ENCODE results near the gene RNF17. TPM values are rescaled to one million over a fixed set of nuclear protein-coding genes. Genes with fewer than 3 reads are reported as not detected.

Gene RNF17
- total and polyA plus RNA-seq, 9 donors, result 0.14 to 0.73 (median 0.32) TPM; not detected in 3

DNA sequence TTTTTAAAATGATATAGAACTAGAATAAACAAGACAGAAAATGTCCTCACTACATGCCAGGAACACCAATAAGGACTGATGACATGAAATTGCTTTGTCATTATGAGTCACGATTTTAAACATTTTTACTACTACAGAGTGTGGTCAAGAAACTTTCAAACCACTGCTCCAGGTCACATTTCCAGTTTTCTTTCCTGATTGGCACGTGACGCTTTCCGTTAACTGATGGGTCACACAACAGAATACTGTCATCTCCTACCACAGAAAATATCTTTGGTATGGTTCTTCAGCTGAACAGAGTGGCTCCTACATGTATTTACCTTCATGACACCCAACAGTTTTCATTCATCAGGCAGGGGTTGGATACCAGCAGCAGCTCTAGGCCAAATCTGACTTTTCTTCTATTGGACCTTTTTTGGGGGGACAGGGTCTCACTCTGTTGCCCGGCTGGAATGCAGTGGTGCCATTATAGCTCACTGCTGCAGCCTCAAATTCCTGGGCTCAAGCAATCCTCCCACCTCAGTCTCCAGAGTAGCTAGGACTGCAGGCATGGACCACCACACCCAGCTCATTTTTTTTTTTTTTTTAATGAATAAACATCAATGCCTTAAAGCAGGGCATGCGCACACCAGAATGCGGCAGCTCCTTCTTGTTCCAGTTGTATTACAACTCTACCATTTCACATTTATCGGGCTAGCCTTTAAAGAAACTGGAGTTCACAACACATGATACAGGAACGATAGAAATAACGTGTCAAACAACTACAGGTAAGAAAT, 147.4 kb downstream of the RNF17 start:
- no peaks in the 10 kb centered on the region for H3K27me3 ChIP-seq (ENCODE audit: control insufficient read depth, insufficient read depth, low read length)
- H3K9me3 ChIP-seq (replicated peaks; ENCODE audit: control insufficient read depth, low read depth, low read length), result no peaks in the 10 kb centered on the region
- H3K36me3 ChIP-seq (ENCODE audit: control insufficient read depth, insufficient read depth, low read length), result peaks cover 7% of the 10 kb centered on the region
- no peak for DNase-seq
- WGBS (ENCODE audit: insufficient coverage), result 96% methylated on average over 7 of the region's 10 CpGs
- H3K27ac ChIP-seq (ENCODE audit: low read length), result no peak overlapping the region
- no peak overlapping the region for H3K4me3 ChIP-seq (ENCODE audit: low read length)
- no peaks in the 10 kb centered on the region for H3K4me1 ChIP-seq (ENCODE audit: control insufficient read depth, insufficient read depth, low read length)

DNA sequence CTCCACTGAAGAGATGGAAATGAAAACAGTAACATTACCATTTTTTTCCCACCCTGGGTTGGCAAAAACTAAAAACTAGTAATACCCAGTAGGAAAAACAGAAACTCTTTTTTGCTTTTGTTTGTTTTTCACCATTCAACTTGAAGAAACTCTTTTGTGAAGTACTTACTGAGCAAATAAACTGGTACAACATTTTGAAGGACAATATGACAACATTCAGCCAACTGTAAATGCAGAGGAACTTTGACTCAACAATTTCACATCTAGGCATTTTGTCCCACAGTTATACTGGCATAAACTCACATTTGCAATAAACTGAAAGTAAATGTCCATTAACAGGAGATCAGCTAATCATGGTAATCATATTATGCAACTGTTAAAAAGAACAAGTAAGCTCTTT, 152.5 kb downstream of the RNF17 start:
- no peaks in the 10 kb centered on the region for H3K27me3 ChIP-seq (ENCODE audit: control insufficient read depth, insufficient read depth, low read length)
- H3K4me1 ChIP-seq (ENCODE audit: control insufficient read depth, insufficient read depth, low read length), result no peaks in the 10 kb centered on the region
- no peak overlapping the region for H3K27ac ChIP-seq (ENCODE audit: low read length)
- no peaks in the 10 kb centered on the region for H3K9me3 ChIP-seq (replicated peaks; ENCODE audit: control insufficient read depth, low read depth, low read length)
- H3K4me3 ChIP-seq (ENCODE audit: low read length), result no peak overlapping the region
- no peaks in the 10 kb centered on the region for H3K36me3 ChIP-seq (ENCODE audit: control insufficient read depth, insufficient read depth, low read length)
- DNase-seq, result no peak

DNA sequence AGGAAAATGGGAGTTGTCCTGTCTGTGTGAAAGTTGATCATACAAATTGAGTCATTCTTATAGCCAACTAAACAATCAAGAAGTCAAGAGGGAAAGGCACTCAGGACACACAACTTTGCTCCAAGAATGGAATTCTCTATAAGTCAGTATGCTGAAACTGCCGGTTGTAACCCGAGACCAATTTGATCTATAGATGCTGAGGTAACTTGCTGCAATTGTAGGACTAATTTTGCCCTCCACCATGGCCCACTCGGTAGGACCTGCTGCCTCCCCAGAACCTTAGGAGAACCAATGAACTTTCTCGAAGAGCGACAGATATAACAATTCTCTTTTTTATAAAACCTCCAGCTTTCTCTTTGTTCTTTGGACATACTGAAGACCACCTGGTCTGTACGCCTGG, 157.0 kb downstream of the RNF17 start:
- Histone ChIP-seq H3K27me3 (ENCODE audit: control insufficient read depth, insufficient read depth, low read length) (peaks cover 3% of the 10 kb centered on the region), H3K4me1 (ENCODE audit: control insufficient read depth, insufficient read depth, low read length) (peaks cover 3% of the 10 kb centered on the region), H3K36me3 (ENCODE audit: control insufficient read depth, insufficient read depth, low read length) (no peaks in the 10 kb centered on the region), H3K4me3 (ENCODE audit: low read length) (no peak overlapping the region), H3K9me3 (replicated peaks; ENCODE audit: control insufficient read depth, low read depth, low read length) (no peaks in the 10 kb centered on the region), H3K27ac (ENCODE audit: low read length) (no peak overlapping the region)
- WGBS (ENCODE audit: insufficient coverage), result 86% methylated on average over 5 of the region's 6 CpGs
- DNase-seq, result no peak

DNA sequence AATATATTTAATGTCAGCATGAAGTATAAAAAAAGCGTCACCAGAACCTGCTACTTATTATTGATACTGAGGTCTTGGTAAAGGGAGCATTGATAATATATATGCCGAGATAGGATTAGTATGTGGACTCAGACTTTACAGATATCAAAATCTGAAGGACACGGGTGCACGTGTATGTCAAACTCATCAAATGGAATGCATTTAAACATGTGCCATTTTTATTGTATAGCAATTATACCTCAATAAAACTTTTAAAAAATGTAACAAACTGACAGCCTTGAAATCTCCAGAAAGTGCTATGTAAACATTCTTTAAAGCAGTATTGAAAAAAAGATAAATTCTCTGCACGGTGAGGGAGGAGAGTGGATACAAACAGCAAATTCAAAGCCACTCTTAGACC, 157.9 kb downstream of the RNF17 start:
- Histone ChIP-seq H3K27me3 (ENCODE audit: control insufficient read depth, insufficient read depth, low read length) (peaks cover 3% of the 10 kb centered on the region), H3K4me1 (ENCODE audit: control insufficient read depth, insufficient read depth, low read length) (peaks cover 3% of the 10 kb centered on the region), H3K36me3 (ENCODE audit: control insufficient read depth, insufficient read depth, low read length) (no peaks in the 10 kb centered on the region), H3K4me3 (ENCODE audit: low read length) (peak overlapping the region; percentile 84), H3K27ac (ENCODE audit: low read length) (peak overlapping the region; percentile 77), H3K9me3 (replicated peaks; ENCODE audit: control insufficient read depth, low read depth, low read length) (no peaks in the 10 kb centered on the region)
- no peak for DNase-seq
- no CpG with 5 or more reads among the region's 5 CpGs for WGBS (ENCODE audit: insufficient coverage)

DNA sequence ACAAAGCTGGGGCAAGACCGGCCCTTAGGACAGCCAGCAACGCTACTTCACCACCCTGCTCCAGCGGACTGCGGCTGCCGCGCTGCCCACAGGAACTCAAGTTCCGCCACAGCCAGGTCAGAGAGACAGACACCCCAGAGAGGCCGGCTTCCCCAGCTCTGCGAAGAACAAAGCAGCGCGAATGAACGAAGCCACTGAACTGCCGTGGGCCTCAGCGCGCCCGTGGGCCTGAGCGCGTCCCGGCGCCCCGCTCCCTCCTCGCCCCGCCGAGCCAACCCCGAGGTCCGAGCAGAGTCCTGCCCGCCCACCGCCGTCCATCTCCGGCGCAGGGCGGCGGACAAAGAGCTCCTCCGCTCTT, 158.4 kb downstream of the RNF17 start:
- Histone ChIP-seq H3K4me1 (ENCODE audit: control insufficient read depth, insufficient read depth, low read length) (peaks cover 3% of the 10 kb centered on the region), H3K9me3 (replicated peaks; ENCODE audit: control insufficient read depth, low read depth, low read length) (no peaks in the 10 kb centered on the region), H3K27ac (ENCODE audit: low read length) (peak overlapping the region; percentile 77), H3K27me3 (ENCODE audit: control insufficient read depth, insufficient read depth, low read length) (peaks cover 3% of the 10 kb centered on the region), H3K36me3 (ENCODE audit: control insufficient read depth, insufficient read depth, low read length) (no peaks in the 10 kb centered on the region), H3K4me3 (ENCODE audit: low read length) (peak overlapping the region; percentile 84)
- 0% methylated on average over 33 of the region's 34 CpGs for WGBS (ENCODE audit: insufficient coverage)
- DNase-seq, result no peak

DNA sequence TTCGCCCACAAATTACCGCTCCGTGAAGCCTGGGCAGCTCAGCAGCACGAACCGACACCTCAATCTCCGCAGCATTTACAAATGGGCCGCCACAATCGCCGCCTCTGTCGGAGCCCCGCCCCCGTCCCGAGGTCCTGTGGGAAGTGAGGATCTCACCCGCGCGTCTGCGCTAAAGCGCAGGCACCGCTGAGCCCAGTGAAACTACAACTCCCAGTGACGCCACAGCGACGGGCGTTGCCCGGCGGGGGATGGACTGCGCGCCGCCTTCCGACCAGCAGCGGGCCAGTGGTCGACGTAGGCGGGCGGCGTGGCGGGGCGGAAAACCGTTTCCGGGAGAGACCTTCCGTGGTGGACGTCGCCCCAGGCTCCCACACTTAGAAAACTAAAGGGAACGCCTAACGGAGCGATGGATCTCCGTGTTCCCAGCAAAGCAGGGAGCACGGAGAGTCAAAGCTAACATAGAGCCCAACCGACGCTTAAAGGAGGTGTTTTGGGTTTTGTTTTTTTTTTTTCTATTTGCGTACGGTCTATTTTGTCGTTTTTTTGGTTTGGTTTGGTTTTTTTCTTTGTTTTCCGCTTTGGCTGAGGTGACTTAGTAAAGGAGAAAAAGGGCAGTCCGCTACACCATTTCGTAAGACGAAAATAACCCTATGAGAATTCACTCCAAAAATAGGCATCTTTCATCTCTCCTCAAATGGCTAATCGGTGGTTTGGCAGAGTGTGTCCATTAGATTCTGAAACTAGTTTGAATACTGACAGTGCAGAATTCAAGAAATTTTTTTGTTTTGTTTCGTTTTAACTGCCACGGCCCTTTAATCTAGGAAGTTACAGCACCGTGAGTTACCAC, 159.0 kb downstream of the RNF17 start:
- Histone ChIP-seq H3K27me3 (ENCODE audit: control insufficient read depth, insufficient read depth, low read length) (peaks cover 3% of the 10 kb centered on the region), H3K4me1 (ENCODE audit: control insufficient read depth, insufficient read depth, low read length) (peaks cover 3% of the 10 kb centered on the region), H3K36me3 (ENCODE audit: control insufficient read depth, insufficient read depth, low read length) (no peaks in the 10 kb centered on the region), H3K27ac (ENCODE audit: low read length) (peak overlapping the region; percentile 100), H3K4me3 (ENCODE audit: low read length) (peak overlapping the region; percentile 84), H3K9me3 (replicated peaks; ENCODE audit: control insufficient read depth, low read depth, low read length) (no peaks in the 10 kb centered on the region)
- peak; percentile 99 for DNase-seq
- WGBS (ENCODE audit: insufficient coverage), result 0% methylated on average over 39 of the region's 60 CpGs

DNA sequence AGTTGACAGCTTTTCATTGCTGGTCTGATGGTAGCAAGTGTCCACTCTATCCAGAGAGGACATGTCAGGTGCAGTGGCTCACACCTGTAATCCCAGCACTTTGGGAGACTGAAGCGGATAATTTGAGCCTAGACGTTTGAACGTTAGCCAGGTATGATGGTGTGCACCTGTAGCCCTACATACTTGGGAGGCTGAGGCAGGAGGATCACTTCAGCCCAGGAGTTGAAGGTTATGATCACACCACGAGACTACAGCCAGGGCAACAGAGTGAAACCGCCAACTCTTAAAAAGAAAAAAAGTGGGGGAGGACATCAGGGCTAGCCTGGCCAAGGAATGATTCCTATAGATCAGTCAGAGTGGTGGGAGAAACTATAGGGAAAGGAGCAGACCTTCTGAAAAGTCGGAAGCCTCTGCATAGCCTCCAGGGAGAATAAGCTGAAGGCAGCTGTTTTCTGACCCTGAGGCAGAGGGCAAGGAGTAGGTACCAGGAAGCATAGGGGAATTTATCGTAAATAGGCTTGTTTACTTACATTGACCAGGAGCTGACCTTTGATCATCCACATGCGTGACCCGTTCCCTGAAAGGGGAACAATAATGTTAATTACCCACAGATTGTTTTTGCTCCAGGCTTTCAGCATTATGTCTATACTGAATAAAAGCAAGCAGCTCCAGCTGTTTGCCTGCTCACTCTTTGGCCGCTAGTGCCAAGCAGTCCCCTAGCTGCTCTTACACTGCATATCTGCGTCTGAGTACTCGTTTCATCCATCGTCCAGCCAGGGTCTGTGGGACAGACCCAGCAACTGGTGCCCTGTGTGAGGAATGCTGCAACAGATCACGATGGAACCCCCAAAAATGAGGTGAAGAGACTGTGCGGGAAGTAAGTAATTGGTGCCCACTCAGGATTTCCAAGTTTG, 161.6 kb downstream of the RNF17 start:
- peaks cover 3% of the 10 kb centered on the region for H3K4me1 ChIP-seq (ENCODE audit: control insufficient read depth, insufficient read depth, low read length)
- H3K4me3 ChIP-seq (ENCODE audit: low read length), result no peak overlapping the region
- no peaks in the 10 kb centered on the region for H3K9me3 ChIP-seq (replicated peaks; ENCODE audit: control insufficient read depth, low read depth, low read length)
- no peak overlapping the region for H3K27ac ChIP-seq (ENCODE audit: low read length)
- 55% methylated on average over 12 of the region's 15 CpGs for WGBS (ENCODE audit: insufficient coverage)
- DNase-seq, result no peak
- H3K27me3 ChIP-seq (ENCODE audit: control insufficient read depth, insufficient read depth, low read length), result peaks cover 10% of the 10 kb centered on the region
- no peaks in the 10 kb centered on the region for H3K36me3 ChIP-seq (ENCODE audit: control insufficient read depth, insufficient read depth, low read length)

DNA sequence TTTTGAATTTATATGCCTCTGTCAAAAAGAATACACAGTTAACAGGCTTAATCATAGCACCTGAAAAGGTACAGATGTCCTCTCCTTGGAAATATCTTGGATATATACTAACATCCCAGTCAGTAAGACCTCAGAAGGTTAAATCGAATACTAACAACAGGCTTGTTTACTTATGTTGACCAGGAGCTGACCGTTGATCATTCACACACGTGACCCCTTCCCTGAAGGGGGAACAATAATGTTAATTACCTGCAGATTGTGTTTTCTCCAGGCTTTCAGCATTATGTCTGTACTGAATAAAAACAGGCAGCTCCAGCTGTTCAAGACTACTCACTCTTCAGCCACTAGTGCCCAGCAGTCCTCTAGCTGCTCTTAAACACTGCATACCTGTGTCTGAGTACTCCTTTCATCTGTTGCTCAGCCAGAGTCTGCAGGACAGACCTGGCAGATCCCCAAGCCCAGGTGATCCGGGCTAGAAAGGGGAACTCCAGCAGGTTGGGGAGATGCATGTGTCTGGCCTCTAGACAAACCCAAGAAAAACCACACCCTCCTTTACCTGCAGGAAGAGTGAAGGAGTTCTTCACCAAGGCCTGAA, 163.9 kb downstream of the RNF17 start:
- H3K27ac ChIP-seq (ENCODE audit: low read length), result no peak overlapping the region
- no peak overlapping the region for H3K4me3 ChIP-seq (ENCODE audit: low read length)
- WGBS (ENCODE audit: insufficient coverage), result no CpG with 5 or more reads among the region's 4 CpGs
- no peak for DNase-seq
- H3K9me3 ChIP-seq (replicated peaks; ENCODE audit: control insufficient read depth, low read depth, low read length), result no peaks in the 10 kb centered on the region
- H3K27me3 ChIP-seq (ENCODE audit: control insufficient read depth, insufficient read depth, low read length), result peaks cover 17% of the 10 kb centered on the region
- no peaks in the 10 kb centered on the region for H3K36me3 ChIP-seq (ENCODE audit: control insufficient read depth, insufficient read depth, low read length)
- no peaks in the 10 kb centered on the region for H3K4me1 ChIP-seq (ENCODE audit: control insufficient read depth, insufficient read depth, low read length)

DNA sequence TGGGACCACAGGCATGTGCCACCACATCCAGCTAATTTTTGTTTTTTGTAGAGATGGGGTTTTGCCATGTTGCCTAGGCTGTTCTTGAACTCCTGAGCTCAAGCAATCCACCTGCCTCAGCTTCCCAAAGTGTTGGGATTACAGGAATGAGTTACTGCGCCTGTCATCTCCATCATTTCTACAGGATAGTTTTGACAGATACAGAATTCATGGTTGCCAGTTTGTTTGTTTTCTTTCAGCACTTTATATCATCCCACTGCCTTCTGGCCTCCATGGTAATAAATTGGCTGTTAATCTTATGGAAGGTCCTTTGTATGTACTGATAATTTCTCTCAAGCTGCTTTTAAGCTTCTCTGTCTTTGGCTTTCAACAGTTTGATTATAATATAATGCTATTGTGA, 165.2 kb downstream of the RNF17 start:
- no peaks in the 10 kb centered on the region for H3K9me3 ChIP-seq (replicated peaks; ENCODE audit: control insufficient read depth, low read depth, low read length)
- peaks cover 26% of the 10 kb centered on the region for H3K27me3 ChIP-seq (ENCODE audit: control insufficient read depth, insufficient read depth, low read length)
- H3K4me1 ChIP-seq (ENCODE audit: control insufficient read depth, insufficient read depth, low read length), result no peaks in the 10 kb centered on the region
- H3K4me3 ChIP-seq (ENCODE audit: low read length), result no peak overlapping the region
- WGBS (ENCODE audit: insufficient coverage), result no CpG with 5 or more reads among the region's 1 CpG
- no peaks in the 10 kb centered on the region for H3K36me3 ChIP-seq (ENCODE audit: control insufficient read depth, insufficient read depth, low read length)
- DNase-seq, result no peak
- no peak overlapping the region for H3K27ac ChIP-seq (ENCODE audit: low read length)

Measured in muscle of leg (tissue), 11 donors.